HG03565 (cell line): Measurements from ENCODE around the gene NECTIN2.
"Not testable (repeated sequence)": the region's sequence is repeated elsewhere in the genome, so short reads cannot be mapped to it uniquely, and the experiment has no call there.

Source experiments
- ATAC-seq: cut with Tn5 transposase; IDR thresholded peaks from one replicate; pipeline ENCODE4 v1.9.1; 2021; ENCODE audit warnings: mild to moderate bottlenecking, moderate library complexity; ENCODE audit not compliant: unreplicated experiment

The NECTIN2 gene

DNA sequence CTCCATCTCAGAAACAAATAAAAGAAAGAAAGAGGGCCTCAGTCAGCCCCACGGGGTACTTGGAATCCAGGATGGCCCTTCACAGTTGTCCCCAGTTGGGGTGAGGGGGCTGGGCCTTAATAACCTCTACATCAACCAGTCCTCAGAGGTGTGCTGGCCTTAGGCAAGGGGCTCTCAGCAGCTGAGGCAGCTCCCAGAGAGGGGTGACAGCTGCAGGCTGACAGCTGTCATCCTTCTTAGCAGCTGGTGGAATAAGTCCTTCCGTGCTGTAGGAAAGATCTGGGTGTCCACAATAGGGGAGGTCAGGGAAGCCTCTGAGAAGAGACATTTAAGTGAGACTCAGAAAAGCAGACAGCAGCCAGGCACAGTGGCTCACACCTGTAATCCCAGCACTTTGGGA is 29.8 kb upstream of the NECTIN2 start:
- no peak for ATAC-seq

GRCh38 chr19:44817725-44818465 is 28.2 kb upstream of the NECTIN2 start:
- ATAC-seq, result no peak

GRCh38 chr19:44818466-44819031 is 27.5 kb upstream of the NECTIN2 start:
- no peak for ATAC-seq

DNA sequence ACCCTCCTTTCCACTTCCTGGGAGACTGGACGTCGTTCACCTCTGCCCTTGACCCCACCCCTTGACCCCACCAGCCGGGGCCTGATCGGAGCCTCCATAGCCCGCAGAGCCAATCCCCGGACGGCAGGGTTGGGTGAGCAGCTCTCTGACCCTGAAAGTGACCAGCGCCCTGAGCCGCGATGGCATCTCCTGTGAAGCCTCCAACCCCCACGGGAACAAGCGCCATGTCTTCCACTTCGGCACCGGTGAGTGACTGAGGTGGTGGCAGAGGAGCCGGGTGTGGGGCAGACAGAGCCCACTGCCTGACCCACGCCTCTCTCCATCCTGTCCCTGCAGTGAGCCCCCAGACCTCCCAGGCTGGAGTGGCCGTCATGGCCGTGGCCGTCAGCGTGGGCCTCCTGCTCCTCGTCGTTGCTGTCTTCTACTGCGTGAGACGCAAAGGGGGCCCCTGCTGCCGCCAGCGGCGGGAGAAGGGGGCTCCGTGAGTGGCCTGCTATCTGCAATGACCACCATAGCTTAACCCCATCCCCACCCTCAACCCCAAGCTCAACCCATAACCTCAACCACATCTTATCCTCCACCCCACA is 26.8 kb upstream of the NECTIN2 start:
- ATAC-seq, result no peak

DNA sequence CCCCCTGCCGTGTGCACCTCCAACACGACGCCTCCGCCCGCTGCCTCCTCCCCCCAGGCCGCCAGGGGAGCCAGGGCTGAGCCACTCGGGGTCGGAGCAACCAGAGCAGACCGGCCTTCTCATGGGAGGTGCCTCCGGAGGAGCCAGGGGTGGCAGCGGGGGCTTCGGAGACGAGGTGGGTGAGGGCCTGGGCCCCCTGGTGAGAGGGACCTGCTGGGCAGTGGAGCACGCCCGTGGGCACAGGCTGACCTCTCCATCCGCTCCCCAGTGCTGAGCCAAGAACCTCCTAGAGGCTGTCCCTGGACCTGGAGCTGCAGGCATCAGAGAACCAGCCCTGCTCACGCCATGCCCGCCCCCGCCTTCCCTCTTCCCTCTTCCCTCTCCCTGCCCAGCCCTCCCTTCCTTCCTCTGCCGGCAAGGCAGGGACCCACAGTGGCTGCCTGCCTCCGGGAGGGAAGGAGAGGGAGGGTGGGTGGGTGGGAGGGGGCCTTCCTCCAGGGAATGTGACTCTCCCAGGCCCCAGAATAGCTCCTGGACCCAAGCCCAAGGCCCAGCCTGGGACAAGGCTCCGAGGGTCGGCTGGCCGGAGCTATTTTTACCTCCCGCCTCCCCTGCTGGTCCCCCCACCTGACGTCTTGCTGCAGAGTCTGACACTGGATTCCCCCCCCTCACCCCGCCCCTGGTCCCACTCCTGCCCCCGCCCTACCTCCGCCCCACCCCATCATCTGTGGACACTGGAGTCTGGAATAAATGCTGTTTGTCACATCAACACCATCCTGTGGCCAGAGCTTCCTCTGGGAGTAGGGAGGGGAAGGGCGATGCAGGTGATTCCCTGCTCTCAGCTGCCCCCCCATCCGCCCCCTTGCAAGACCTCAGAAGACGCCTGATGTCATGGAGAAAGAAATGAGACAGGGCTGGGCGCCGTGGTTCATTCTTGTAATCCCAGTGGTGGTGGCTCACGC is 25.2 kb upstream of the NECTIN2 start:
- ATAC-seq, result no peak

GRCh38 chr19:44822177-44822576 is 23.9 kb upstream of the NECTIN2 start:
- no peak for ATAC-seq

DNA sequence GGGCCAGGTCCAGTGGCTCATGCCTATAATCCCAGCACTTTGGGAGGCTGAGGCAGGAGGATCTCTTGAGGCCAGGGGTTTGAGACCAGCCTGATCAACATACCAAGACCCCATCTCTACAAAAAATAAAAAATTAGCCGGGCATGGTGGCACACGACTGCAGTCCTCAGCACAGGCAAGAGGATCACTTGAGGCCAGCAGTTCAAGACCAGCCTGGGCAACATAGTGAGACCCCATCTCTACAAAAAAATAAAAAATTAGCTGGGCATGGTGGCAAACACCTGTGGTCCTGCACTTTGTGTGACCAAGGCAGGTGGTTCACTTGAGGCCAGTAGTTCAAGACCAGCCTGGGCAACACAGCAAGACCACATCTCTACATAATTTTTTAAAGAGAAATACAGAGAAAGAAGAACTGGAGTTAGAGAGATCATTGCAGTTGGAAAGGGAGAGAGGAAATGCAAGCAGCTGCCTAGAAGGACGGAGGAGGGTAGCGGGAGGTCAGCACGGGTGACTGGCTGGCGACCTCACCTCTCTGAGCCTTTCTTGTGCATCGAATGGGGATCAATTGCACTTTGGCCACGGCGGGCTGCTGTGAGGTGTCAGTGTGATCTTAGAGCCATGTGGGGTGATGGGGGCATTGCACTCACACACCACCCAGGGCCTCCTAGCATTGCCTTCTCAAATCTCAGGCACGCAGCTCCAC is 23.3 kb upstream of the NECTIN2 start:
- no peak for ATAC-seq

DNA sequence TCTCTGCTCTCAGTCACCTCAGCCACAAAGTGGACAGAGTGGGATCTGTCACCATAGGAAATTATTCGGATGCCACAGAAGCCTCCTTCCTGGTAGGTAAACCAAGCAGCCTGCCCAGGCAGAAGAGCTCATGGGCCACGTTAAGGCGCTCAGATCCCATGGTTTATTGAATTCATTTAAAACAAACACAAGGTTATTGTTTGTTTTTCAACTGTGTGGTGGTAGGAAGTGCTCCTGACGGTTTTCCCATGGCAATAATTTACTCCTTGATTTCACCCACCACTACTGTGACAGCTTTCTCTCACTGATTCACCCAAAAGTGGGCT is 22.8 kb upstream of the NECTIN2 start:
- ATAC-seq, result no peak

GRCh38 chr19:44824761-44825160 is 21.3 kb upstream of the NECTIN2 start:
- no peak for ATAC-seq

GRCh38 chr19:44832875-44833274 is 13.2 kb upstream of the NECTIN2 start:
- ATAC-seq, result not testable (repeated sequence)

DNA sequence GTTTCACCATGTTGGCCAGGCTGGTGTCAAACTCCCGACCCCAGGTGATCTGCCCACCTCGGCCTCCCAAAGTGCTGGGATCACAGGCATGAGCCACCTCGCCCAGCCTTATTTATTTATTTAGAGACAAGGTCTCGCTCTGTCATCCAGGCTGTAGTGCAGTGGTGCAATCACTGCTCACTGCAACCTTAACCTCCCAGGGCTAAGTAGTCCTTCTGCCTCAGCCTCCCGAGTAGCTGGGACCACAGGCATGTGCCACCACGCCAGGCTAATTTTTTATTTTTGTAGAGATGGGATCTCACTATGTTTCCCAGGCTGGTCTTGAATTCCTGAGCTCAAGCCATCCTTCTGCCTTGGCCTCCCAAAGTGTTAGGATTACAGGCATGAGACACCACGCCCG is 11.7 kb upstream of the NECTIN2 start:
- ATAC-seq, result not testable (repeated sequence)

DNA sequence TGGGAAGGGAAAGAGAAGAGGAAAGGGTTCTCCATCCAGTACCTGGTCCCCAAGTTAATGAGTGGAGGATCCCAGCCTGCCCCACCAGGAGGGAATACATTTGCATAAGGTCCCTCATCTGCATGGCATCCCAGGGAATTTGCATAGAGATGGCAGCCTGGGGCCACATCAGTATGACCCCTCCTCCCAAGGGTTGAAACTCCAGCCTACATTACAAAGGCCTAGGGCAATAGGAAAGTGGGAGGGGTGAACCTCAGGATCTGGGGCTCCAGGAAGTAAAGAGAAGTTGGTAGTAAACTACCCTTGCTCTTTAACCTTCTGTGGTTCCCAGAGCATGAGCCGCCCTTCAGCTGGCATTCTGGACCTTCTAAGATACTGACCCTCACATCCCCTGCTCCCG is 6.8 kb upstream of the NECTIN2 start:
- ATAC-seq, result no peak

DNA sequence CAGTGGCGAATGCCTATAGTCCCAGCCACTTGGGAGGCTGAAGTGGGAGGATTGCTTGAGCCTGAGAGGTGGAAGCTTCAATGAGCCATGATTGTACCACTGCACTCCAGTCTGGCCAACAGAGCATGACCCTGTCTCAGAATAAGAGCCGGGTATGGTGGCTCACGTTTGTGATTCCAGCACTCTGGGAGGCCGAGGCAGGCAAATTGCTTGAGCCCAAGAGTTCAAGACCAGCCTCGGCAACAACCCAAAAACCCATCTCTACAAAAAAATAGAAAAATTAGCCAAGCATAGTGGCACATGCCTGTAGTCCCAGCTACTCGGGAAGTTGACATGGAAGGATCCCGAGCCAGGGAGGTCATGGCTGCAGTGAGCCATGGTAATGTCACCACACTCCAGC is 5.3 kb upstream of the NECTIN2 start:
- ATAC-seq, result no peak

DNA sequence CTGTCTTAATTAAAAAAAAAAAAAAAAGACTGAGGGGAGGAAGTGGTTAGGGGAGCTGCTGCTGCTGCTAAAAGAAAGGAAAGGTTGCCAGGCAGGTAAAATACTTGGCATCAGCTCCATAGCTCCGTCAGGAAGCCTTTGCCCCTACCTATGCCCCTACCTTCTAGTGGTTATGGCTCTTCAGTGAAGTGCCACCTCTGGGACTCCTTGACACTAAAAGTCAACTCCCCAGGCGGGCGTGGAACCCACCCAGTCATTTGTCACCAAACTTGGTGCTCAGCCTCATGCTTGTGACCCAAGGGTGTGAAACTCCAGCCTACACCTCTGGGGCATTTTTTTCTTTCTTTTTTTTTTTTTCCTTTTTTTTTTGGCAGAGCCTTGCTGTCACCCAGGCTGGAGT is 4.9 kb upstream of the NECTIN2 start:
- ATAC-seq, result no peak

DNA sequence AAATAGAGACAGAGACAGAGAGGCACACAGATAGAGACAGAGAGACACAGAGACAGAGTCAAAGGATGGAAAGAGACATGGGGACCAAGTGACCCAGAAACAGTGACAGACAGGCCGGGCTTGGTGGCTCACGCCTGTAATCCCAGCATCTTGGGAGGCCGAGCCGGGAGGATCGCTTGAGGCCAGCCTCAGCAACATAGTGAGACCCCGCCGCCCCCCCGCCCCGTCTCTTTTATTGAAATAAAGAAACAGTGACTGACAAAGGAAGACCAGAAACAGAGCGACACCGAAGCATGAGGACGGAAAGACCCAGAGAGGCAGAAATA is 848 bp upstream of the NECTIN2 start:
- no peak for ATAC-seq

GRCh38 chr19:44846455-44847143 is 502 bp downstream of the NECTIN2 start:
- ATAC-seq, result no peak

GRCh38 chr19:44847144-44848035 is 1.3 kb downstream of the NECTIN2 start:
- ATAC-seq, result no peak

- ATAC-seq, result no peak
These were observed 2.1 kb downstream of the NECTIN2 start for GRCh38 chr19:44848036-44848811.
